ENCODE measurements around the gene XXYLT1. TPM values are rescaled to one million over a fixed set of nuclear protein-coding genes. Genes with fewer than 3 reads are reported as not detected.

XXYLT1 gene
- total RNA-seq, 2 experiments from 2014 or later = 17.2 to 19.6 TPM

DNA sequence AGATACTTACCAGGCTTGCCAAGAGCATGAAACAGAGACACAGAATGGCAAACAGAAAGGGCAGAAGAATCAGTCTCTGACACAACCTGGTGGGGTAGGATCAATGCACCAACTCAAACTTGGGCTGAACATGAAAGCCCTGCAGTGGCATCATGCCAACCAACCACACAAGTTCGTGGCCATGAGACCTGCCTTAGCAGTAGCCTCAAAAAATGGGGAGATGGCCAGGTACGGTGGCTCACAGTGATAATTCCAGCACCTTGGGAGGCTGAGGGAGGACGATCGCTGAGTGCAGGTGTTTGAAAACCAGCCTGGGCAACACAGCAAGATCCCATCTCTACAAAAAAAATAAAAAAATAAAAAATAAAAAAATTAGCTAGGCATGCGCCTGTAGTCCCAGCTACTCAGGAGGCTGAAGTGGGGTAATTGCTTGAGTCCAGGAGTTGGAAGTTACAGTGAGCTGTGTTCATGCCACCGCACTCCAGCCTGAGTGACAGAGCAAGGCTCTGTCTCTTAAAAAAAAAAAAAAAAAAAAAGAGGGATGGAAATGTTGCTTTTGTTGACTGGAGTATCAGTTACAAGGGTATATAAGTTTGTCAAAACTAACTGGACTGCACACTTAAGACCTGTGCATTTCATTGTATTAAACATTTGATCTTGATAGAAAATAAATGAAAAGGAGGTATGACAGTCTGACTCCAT is 93.4 kb downstream of the XXYLT1 start:
- ChIA-PET POLR2A (interaction anchor here (0.6 to 0.7 kb wide), 3 partner anchors 10 to 491 kb away, joined by 3 to 6 read pairs (median 4); no protein-coding TSS in a partner anchor), CTCF (ENCODE audit: unreplicated experiment) (interaction anchor here (0.6 kb wide), 1 partner anchor 183 kb away, joined by 3 read pairs; no protein-coding TSS in a partner anchor)
- intact Hi-C loops (cut with micrococcal nuclease; ENCODE audit: unreplicated experiment) = no loop called here
- TF ChIP-seq EZH2phosphoT487 (IDR thresholded peaks at IDR 0.05; ENCODE audit: borderline replicate concordance, low read depth, low read length) = no peak
- TF ChIP-seq, protein P1, sequence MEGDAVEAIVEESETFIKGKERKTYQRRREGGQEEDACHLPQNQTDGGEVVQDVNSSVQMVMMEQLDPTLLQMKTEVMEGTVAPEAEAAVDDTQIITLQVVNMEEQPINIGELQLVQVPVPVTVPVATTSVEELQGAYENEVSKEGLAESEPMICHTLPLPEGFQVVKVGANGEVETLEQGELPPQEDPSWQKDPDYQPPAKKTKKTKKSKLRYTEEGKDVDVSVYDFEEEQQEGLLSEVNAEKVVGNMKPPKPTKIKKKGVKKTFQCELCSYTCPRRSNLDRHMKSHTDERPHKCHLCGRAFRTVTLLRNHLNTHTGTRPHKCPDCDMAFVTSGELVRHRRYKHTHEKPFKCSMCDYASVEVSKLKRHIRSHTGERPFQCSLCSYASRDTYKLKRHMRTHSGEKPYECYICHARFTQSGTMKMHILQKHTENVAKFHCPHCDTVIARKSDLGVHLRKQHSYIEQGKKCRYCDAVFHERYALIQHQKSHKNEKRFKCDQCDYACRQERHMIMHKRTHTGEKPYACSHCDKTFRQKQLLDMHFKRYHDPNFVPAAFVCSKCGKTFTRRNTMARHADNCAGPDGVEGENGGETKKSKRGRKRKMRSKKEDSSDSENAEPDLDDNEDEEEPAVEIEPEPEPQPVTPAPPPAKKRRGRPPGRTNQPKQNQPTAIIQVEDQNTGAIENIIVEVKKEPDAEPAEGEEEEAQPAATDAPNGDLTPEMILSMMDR (conservative IDR thresholded peaks at IDR 0.05; ENCODE audit: low read length) = no peak
- Histone ChIP-seq H3K9me3 (ENCODE audit: low read length) (no peaks in the 10 kb centered on the region), H3K36me3 (ENCODE audit: insufficient read depth, low read length) (peaks cover 6% of the 10 kb centered on the region; the same call in 1 of the 2 replicates), H4K20me1 (ENCODE audit: insufficient read depth, low read length) (no peaks in the 10 kb centered on the region; the same call in 1 of the 2 replicates), H2AFZ (ENCODE audit: low read length) (no peak overlapping the region), H3K4me1 (ENCODE audit: insufficient read depth, low read length, poor library complexity, severe bottlenecking) (no peaks in the 10 kb centered on the region), H3K4me2 (ENCODE audit: low read length) (no peak overlapping the region), H3K79me2 (ENCODE audit: insufficient read depth, low read depth, low read length) (no peaks in the 10 kb centered on the region), H3K27ac (ENCODE audit: low read depth, low read length, poor library complexity, severe bottlenecking) (no peak overlapping the region), H3K9me2 (ENCODE audit: insufficient read depth, low read length) (no peaks in the 10 kb centered on the region), H3K4me3 (ENCODE audit: low read depth, low read length, poor library complexity, severe bottlenecking) (no peak overlapping the region)
- DNase-seq (ENCODE audit: low spot score) = no peak
- no TSS peak for BruUV-seq (replicated peaks)

DNA sequence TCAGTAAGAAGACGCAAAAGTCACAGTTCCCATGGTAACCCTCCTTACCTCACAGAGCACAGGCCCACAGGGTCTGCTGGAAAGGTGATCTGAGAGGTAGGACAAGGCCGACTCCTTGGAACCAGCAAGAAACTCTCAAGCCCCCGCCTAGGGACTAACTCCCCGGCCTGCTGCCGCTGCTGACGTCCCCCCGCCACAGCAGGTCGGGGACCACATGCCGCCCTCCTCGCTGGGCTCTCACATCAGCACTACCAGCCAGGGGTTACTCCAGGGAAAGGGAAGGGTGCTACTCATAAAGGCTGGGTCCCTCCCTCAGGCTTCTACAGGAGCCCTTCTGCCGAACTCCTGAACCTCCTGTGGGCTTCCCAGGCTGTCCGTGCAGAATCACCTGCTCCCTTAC is 94.2 kb downstream of the XXYLT1 start:
- Histone ChIP-seq H3K9me2 (ENCODE audit: insufficient read depth, low read length) (no peaks in the 10 kb centered on the region), H3K36me3 (ENCODE audit: insufficient read depth, low read length) (peaks cover 6% of the 10 kb centered on the region; the same call in 1 of the 2 replicates), H3K79me2 (ENCODE audit: insufficient read depth, low read depth, low read length) (no peaks in the 10 kb centered on the region), H3K27ac (ENCODE audit: low read depth, low read length, poor library complexity, severe bottlenecking) (no peak overlapping the region), H3K4me1 (ENCODE audit: insufficient read depth, low read length, poor library complexity, severe bottlenecking) (no peaks in the 10 kb centered on the region), H3K4me3 (ENCODE audit: low read depth, low read length, poor library complexity, severe bottlenecking) (no peak overlapping the region), H3K4me2 (ENCODE audit: low read length) (no peak overlapping the region), H3K9me3 (ENCODE audit: low read length) (no peaks in the 10 kb centered on the region), H2AFZ (ENCODE audit: low read length) (no peak overlapping the region), H4K20me1 (ENCODE audit: insufficient read depth, low read length) (no peaks in the 10 kb centered on the region; the same call in 1 of the 2 replicates)
- POLR2A ChIA-PET = no interaction called here
- intact Hi-C loops (cut with micrococcal nuclease; ENCODE audit: unreplicated experiment) = no loop called here
- BruUV-seq (replicated peaks) = no TSS peak
- no peak for TF ChIP-seq EZH2phosphoT487 (IDR thresholded peaks at IDR 0.05; ENCODE audit: borderline replicate concordance, low read depth, low read length)
- TF ChIP-seq, protein P1 (conservative IDR thresholded peaks at IDR 0.05; ENCODE audit: low read length) = no peak
- no peak for DNase-seq (ENCODE audit: low spot score)
- CTCF ChIA-PET (ENCODE audit: unreplicated experiment) = no interaction called here

Data from OCI-LY7 (cell line).